Fibroblast of the aortic adventitia (primary cell): ENCODE data around the gene COL1A1. TPM values are rescaled to one million over a fixed set of nuclear protein-coding genes. Genes with fewer than 3 reads are reported as not detected.

Experiments
- DNase-seq: peaks from one replicate; pipeline ENCODE4 v3.0.0-alpha.2; 2010; ENCODE audit warnings: low read depth
- H3K4me3 ChIP-seq: 2 replicates; pipeline ENCODE4 v1.5.1; 2011; ENCODE audit warnings: low read depth, mild to moderate bottlenecking, control low read depth, low read length, moderate library complexity
- CTCF ChIP-seq: IDR thresholded peaks from 2 replicates; pipeline ENCODE4 v1.5.1; 2011; ENCODE audit warnings: mild to moderate bottlenecking, low read length, control low read depth, inconsistent platforms; ENCODE audit not compliant: insufficient read depth
- total RNA-seq: library from RNA; depleted of rRNA; stranded (reverse); fragments of >200 nt; gene quantifications from 2 replicates; pipeline ENCODE4 v1.2.3, GENCODE V29; 2012; ENCODE audit warnings: low replicate concordance

Gene COL1A1
- total RNA-seq, 1 donor = 2,633 TPM

- no peak for DNase-seq
These were observed 46.8 kb downstream of the COL1A1 start for GRCh38 chr17:50154604-50155003.

GRCh38 chr17:50153650-50154575 lies 47.5 kb downstream of the COL1A1 start:
- no peak overlapping the region for H3K4me3 ChIP-seq
- peak; percentile 87 for DNase-seq
- TF ChIP-seq CTCF = no peak

More at GRCh38 chr17:50154604-50155003, 46.8 kb downstream of the COL1A1 start:
- no peak for TF ChIP-seq CTCF
- H3K4me3 ChIP-seq = no peak overlapping the region

- H3K4me3 ChIP-seq = no peak overlapping the region
- no peak for DNase-seq
- no peak for TF ChIP-seq CTCF
These were observed 48.7 kb downstream of the COL1A1 start for GRCh38 chr17:50152736-50153135.

GRCh38 chr17:50151937-50152547 lies 49.4 kb downstream of the COL1A1 start:
- peak overlapping the region; percentile 74 for H3K4me3 ChIP-seq
- TF ChIP-seq CTCF = no peak
- peak; percentile 86 for DNase-seq

GRCh38 chr17:50151041-50151936 lies 50.1 kb downstream of the COL1A1 start:
- peak; percentile 86 for TF ChIP-seq CTCF
- H3K4me3 ChIP-seq = peak overlapping the region; percentile 81
- peak; percentile 89 for DNase-seq

GRCh38 chr17:50150354-50151040 lies 50.9 kb downstream of the COL1A1 start, which contains the start of gene PPP1R9B:
Gene PPP1R9B (minus strand): TSS chr17:50150677. CDS start chr17:50150513, 164 bp downstream.
- TF ChIP-seq CTCF = no peak
- DNase-seq = no peak
- H3K4me3 ChIP-seq = peak within 1 kb of the TSS; percentile 81
